GM21717 (cell line): ENCODE measurements around the gene FYTTD1.

Experiments
- ATAC-seq: cut with Tn5 transposase; IDR thresholded peaks from one replicate; pipeline ENCODE4 v1.9.1; 2021; ENCODE audit warnings: mild to moderate bottlenecking, moderate library complexity; ENCODE audit not compliant: unreplicated experiment

The FYTTD1 gene

DNA sequence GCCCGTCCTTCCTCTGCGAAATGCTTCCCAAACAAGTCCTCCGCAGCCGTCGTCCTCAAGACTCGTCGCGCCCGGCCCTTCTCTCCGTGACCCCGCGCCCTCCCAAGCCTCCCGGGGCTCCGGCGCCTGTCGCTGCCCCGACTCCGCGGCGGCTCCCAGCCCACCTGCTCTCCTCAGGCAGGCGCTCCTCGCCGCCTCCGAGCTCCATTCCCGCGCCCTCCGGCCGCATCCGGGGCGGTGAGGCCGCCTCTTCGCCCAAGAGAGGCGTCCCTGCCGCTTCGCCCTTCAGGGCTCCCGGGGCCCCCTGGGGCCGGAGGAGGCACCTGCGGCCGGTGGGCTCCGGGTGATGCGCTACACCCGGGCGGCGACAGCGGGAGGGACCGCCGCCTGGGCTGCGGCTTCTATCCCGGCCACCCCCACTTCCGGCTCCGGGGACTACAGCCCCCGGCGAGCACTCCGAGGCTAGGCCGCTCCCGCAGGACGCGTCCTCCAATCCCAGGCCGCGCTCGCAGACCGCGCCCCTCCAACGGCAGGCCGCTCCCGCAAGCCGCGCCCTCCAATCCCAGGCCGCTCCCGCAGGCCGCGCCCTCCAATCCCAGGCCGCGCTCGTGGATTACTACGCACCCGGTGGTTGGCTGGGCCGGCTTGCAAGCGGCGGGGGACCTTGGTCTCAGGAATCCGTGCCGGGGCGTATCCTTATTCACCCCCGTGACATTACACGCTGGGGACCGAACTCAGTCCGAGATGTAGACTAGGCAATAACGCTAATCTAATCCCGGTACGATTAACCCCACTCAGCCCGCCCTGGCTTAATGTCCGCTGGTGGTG, 13.0 kb upstream of the FYTTD1 start, which contains the start of gene RUBCN:
RUBCN (minus strand) TSS at position 414 of the 828 bp plus-strand sequence; CDS start at position 229, 185 bp downstream.
- ATAC-seq, result peak; percentile 74

DNA sequence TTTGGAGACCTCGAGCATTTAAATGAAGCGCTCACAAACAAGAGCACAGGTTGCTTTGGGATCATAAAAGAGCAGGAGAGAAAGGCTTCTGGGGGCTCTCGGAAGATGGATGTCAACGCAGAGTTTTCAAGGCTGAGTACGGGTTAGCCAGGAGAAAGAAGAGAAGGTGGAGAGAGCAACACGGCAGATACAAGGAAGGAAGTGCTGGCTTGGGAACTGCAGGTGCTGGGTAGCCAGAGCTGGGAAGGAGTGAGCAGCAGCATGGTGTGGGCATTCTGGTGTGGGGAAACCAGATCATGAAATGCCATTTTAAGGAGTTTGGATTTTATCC, 12.4 kb upstream of the FYTTD1 start:
- ATAC-seq, result no peak

DNA sequence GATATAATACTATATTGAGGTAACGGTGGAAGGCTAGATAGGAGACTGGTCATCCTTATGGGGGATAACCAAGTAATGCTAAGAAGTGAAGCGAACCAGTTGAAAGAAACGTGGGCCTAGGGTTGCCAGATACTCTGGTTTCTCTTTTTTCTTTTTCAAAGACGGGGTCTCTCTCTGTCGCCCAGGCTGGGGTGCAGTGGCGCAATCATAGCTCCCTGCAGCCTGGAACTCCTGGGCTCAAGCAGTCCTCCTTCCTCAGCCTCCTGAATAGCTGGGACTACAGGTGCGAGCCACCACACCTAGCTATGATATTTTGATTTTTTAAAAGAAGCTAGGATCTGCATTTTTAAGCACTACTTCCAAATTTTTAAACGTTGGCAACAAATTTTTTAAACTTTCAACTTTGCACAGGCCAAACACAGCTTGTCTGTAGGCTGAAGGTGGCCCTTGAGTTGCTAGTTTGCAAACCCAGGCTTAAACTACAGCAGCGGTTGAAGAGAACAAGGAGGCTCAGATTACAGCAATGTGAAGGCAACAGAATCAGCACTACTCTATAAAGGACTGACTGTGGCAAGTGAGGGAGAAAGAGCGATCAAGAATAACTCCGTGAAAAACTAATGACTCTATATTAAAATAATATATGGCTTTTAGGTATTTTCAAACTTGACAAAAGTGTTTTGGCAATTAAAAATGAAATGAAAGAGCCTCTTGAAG, 11.8 kb upstream of the FYTTD1 start:
- no peak for ATAC-seq

DNA sequence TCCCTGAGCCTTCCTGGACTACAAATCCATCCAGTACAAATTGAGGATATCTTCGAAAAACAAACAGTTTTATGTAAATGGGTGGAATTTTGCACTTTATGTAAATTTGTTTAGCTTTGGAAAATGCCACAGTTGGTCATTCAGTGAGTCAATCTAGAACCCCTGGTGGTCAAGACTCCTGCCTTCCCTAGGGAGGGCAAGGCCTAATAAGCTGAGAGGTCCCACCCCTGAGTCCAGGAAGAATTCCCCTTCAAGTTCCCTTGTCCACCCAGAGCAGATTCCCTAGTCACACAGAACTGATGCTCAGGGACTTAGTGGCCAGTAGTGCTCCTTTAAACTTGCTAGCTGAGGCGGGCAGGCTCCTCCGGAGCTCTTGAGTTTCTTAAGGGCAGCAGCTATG, 6.9 kb upstream of the FYTTD1 start:
- no peak for ATAC-seq

DNA sequence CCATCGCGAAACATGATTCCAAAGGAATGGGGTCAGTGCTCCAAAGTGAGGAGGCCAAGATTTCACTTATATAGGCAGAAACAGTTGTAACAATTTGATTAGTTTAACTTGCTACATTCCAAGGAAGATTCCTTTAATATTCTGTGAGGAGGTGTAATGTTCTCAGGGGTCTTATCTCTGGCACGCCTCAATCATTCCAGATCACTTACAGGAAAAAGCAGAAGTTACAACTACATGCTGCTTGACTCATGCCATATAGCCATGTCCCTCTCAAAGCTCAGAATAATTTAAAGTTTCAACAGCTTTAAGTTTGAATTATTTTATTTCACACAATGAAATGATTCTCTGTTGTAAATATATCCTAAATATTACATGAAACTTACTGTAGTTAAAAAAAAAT, 3.5 kb upstream of the FYTTD1 start:
- ATAC-seq, result no peak

DNA sequence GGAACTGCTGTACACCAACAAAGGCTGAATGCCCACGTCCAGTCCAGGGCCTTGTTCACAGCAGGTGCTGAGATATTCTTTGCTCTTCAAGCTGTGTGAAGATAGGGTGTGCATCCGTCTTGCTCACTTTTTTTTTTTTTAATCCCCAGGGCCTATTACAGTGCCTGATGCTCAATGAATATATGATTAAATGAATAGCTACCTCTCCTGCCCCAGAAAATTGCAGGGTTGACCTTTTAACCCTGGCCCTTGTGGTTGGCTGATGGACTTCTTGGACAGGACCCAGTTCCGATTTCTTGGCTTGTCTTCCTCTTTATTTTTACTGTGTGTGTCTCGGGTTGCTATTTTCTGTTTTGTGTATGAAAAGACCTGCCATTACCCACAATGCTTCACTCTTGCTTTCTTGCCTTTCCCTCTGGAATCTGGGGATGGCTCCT, 2.9 kb upstream of the FYTTD1 start:
- no peak for ATAC-seq

DNA sequence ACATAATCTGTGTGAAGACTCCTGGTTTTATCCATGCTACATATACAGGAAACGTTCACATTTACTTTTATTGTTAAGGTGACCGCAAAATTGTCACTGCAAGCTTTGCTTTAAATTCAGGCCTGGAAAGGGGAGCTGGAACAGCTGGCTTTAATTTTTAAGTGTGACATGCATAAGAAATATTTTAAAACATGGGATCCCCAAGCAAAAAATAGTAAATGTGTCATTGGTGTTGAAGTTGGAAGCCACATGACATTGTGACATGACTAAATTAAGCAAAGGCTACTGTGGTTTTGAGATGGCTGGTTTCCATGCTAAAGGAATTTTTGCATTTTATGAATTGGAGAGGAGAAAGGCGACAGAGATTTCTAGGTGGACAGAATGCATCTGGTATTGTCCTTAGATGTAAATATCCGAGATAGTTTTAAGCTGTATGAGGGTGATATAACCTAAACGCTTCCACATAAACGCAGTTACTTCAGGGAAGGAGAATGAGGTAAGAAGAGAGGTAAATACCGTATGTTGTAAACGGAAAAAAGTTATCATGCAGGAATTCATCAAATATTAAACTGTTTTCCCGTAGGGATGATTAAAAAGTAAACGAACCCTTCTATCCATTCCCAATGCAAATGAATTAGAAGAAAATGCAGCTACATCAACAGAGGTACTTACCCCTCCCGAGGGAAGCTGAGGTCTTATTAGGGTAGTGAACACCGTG, 927 bp upstream of the FYTTD1 start:
- no peak for ATAC-seq

DNA sequence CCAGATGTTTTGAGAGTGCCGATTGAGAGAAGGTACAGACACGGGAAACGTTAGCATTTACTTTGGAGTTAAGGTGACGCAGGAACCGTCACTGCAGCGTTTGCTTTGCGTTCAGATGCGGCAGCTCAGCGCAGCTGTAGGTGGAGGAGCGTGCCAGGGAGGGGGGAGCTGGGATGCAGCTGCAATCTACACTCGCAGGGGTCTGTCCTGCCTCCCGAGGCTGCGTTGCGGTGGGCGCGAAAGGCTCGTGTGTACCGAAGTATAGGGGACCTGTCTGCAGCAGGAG, 425 bp upstream of the FYTTD1 start:
- ATAC-seq, result peak; percentile 24

DNA sequence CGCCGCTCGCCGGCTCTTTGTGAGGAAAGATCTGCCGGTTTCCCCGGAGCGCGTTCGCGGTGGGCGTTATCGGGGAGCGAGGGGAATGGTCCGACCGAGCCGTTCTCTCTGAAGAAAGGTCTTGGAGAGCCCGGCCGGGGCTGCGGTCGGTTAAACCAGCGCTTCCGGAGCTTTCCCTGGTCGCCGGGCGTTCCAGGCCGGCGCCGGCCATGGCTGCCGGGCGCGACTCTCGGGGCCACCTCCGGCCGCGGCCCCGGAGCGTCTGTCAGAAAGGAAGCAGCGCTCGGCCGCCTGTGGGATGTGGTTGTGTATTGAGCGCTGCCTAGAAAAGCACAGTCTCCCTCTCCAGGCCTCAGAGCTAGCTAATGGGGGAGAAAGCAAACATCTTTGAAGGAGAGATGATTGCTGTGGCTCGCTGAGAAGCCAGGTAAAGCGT, 731 bp downstream of the FYTTD1 start:
- ATAC-seq, result peak; percentile 45

DNA sequence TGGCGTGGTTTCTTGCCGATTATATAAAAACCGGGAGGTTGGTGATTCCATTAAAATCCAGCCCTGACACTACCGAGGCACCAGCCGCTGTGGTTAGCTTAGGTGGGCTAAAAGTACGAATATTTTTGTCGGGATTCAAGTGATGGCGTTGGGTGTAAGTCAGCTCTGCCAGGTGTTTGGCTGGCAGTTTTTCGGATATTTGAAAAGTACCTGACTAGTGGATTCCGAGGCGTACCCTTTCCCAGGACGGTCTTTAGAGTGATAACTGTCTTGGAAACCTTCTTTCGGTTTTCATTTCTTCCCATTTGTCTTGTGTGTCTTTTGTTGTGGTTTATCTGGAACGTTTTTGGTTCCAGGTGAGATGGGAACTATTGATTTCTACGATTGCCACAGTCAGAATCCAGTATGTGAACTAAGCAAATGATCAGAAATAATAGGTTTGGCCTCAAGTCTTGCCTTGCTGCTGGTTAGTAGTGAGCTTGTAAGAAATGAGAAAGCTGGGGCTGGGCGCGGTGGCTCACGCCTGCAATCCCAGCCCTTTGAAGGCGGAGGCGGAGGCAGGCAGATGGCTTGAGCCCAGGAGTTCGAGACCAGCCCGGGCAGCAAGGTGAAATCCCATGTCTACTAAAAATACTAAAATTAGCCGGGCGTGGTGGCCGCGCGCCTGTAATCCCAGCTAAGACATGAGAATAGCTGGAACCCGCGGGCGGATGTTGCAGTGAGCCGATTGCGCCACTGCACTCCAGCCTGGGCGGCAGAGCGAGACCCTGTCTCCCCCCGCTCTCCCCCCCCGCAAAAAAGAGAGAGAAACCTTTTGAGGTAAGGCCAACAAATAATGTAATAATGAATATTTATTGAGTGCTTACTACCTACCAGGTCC, 1.4 kb downstream of the FYTTD1 start:
- no peak for ATAC-seq

DNA sequence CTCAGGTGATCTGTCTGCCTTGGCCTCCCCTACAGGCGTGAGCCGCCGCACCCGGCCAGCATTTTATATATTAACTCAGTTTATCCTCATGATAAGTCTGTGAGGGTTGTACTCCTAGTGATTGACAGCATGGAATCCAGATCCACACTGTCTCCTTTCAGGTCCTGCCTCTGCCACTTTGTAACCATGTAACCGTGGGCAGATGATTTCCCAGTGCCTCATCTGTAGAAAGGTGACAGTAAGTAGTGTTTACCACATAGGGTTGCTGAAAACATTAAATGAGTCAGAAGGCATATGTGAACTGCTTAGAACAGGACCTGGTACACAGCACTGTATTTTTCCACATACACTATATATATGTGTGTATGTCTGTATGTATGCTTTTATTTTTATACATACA, 2.4 kb downstream of the FYTTD1 start:
- no peak for ATAC-seq

DNA sequence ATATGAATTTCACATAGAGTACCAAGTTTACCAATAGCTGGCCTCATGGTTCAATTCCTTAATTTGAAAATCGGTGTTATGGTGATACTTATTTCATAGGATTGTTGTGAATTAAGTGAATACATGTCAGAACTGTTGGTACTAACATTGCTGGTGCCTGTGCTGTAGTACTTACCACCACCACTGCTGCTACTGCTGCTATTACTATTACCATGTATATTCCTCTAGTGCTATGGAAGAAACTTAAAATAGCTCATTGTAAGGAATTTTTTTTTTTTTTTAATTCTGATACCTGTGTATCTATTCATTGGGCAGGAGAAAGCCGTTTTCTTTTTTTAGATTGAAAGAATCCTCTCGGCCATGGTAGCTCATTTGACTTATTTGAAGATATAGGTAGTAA, 3.6 kb downstream of the FYTTD1 start:
- no peak for ATAC-seq

DNA sequence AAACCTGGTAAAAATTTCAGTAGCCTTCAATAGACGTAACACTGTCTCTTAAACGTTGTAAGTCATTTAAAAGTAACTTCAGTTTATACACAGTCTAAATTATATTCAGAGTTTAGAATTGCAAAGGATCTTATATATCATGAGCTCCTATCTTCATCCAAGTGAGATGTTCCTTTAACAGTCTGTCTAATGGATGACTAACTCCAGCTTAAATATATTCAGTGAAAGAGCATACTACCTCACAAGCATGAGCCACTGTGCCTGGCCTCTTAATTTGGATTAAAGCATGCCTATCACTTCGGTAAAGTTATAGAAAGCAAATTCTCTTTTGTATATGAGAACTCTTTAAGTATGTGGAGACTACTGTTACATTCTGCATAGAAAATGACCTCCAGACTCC, 7.0 kb downstream of the FYTTD1 start:
- no peak for ATAC-seq

DNA sequence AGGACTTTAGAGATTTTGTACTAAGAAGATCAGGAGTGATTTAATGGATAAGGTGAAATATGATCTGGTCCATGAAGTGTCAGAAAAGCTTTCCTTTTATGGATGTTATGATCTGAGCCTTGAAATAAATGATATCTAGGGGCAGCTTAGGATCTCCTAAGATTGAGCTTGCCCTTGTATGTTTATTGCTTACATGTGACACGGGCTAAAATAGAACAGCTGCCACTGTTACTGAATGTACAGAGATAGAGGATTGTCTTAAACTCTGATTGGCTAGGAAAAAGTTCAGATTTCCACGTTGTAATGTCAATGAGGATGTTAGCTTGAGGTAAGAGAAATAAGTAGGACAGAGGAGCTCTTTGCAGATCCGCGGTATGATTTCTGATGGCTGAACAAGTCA, 8.8 kb downstream of the FYTTD1 start:
- no peak for ATAC-seq

DNA sequence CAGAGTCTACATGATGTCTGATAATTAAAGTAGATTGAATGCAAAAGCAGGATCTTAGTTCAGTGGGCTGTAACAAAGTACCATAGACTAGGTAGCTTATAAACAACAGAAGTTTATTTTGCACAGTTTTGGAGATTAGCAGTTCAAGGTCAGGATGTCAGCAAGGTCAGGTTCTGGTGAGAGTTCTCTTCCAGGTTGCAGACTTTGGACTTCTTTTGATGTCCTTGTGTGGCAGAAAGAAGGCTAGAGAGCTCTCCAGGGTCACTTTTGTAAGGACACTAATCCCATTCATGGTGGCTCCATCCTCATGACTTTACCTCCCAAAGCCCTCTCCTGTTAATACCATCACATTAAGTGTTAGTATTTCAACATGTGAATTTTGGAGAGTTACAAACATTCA, 12.1 kb downstream of the FYTTD1 start:
- no peak for ATAC-seq

DNA sequence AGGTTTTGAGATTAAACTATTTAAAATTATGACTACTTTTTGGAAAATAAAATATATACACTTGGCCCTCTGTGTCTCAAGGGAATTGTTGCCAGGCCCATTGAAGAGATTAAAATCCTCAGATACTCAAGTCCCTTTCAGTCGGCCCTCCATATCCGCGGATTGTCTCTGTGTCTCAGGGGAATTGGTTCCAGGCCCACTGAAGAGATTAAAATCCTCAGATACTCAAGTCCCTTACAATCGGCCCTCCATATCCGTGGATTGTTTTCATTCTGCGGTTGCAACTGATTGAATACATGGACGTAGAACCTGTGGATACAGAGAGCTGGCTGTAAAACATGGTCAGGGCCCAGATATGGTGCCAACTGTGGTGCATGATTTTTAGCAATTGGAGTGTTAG, 25.6 kb downstream of the FYTTD1 start:
- no peak for ATAC-seq

DNA sequence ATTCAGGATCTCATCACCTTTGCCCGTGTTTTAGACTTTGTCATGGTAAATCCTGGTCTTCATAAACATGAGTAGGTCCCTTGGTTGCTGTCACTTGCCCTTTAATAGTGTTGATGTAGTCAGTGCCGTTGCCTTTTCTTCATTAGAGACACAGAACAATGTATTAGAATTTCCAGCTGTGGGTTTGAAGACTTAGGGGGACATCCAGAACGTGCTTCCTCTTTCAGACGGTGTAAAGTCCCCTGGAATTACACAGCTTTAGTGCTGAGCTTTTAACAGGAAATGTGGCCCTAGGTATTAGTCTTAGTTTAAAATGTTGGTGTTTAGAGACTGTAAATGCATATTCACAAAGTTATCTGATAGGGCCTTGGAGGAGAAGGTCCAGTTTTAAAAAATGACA, 32.5 kb downstream of the FYTTD1 start:
- peak; percentile 60 for ATAC-seq

DNA sequence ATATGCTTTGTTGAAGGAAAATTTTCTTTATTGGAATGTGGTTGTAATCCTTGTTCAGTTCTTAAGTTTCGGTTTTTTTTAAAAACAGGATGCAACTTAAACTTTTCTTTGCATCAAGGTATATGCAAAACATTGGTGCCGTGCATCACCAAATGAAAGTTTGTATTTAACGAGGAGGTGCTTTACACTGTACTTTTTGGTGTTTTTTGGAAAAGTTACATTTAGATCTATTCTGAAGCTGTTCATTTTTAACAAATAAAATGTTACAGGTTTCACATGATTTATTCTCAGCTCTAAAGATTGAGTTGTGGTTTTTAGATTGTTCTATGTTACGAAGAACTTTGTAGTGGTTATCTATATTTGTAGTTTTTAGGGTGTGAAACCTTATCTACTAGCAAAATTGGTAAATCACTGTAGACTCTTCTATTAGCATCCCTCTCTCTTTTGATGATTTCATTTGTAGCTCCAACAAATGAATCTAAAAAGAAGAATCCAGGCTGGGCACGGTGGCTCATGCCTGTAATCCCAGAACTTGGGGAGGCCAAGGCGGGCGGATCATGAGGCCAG, 34.4 kb downstream of the FYTTD1 start:
- no peak for ATAC-seq

DNA sequence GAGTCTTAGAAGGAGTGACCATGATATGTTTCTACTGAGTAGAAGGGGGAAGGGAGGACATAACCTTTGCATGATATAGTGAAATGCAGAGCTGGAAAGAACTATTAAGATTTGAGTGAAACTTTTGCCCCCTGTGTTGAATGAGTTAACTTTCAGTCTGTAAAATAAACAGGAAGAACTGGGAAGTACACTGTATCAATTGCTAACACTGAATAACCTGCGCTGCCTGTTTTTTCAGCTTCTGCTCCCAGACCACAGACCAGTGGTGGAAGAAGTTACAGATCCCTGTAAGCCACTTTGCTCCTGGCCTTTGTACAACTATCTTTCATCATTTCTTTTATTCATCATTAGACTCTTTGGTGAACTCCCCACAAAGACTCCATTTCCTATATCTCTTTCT, 37.7 kb downstream of the FYTTD1 start:
- ATAC-seq, result no peak

DNA sequence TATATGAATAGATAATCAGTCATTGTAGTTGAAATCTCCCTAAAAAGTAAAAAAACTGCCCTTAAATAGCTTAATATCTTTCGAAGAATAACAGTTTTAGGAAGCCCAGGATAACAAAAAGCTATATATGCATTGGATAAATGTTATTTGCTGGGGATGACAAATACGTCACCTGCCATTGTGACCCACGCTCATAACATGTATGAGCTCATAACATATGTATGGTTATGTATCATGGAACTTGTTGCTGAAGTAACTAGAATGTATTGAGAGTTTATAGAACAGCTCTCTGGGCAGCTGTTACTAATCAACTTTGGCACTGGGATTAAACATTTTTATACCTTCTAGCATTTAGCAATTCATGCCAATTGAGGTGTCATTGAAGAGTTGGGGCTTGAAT, 39.6 kb downstream of the FYTTD1 start:
- ATAC-seq, result no peak

DNA sequence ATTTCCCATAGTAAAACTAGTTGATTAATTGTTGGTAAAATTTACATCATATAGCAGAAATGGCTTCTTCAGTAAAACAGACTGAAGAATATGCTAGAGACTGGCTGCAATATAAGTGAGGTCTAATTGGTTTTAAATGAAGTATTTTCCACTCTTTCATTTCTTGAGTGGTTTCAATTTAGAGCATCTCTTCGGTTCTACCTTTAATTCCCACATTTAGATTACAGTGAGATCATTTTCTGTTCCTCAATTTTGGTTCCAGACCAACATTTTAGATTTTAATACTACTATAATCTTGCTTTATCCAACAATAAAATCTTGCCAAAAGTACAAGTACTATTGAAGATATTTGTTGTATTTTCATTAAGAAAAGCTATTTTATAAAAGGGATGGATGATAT, 40.4 kb downstream of the FYTTD1 start:
- no peak for ATAC-seq
